ENCODE measurements around the gene TMEM9.

The TMEM9 gene

DNA sequence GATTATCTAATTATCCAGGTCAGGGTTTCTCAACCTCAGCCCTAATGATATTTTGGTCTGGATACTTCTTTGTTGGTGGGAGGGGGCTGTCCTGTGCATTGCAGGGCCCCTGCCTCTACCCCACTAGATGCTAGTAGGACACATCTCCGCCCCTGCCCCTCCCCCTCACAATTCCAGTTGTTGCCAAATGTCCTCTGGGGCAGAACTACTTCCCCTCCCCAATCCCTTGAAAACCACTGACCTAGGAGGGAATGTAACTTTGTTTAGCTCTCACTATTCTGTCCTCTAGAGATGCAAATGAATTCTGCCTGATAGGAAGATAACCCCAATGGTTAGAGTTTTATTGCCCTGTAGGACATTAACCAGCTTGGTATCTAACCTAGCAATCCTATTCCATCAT is 50.1 kb downstream of the TMEM9 start:
- Histone ChIP-seq H3K4me3 (no peak overlapping the region), H3K27ac (no peak overlapping the region), H3K9ac (ENCODE audit: insufficient read length) (no peak overlapping the region), H3K36me3 (ENCODE audit: insufficient read depth, low read length) (no peaks in the 10 kb centered on the region), H3K9me3 (ENCODE audit: low read depth, low read length) (no peaks in the 10 kb centered on the region)
- no peak for TF ChIP-seq EZH2 (IDR thresholded peaks at IDR 0.05)
- TF ChIP-seq POLR2AphosphoS5 (IDR thresholded peaks at IDR 0.05; ENCODE audit: borderline replicate concordance, low read depth, low read length), result no peak
- no peak for TF ChIP-seq FOXP2 (optimal IDR thresholded peaks at IDR 0.05; ENCODE audit: control extremely low read depth, extremely low read length, insufficient read depth)
- DNase-seq (ENCODE audit: low read depth, low spot score), result no peak

DNA sequence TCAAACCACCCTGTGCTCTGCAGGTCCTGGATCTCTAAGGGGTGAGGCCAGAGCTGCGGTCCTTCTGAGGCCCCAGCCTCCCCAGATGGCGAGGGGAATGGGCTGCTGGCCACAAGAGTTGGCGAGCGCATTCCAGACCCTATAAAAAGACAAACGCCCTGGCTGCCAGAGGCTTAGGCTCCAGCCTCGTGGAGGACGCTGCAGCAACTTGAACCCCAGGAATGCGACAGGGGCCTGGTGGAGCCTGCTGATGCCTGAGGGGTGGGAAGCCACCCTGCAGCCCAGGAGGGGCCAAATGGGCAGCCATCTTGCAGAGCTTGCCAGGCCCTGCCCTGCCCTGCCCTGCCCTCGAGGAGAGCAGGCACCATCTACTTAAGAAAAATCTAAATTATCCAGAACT is 50.6 kb downstream of the TMEM9 start:
- no peak overlapping the region for H3K27ac ChIP-seq
- no peak for TF ChIP-seq FOXP2 (optimal IDR thresholded peaks at IDR 0.05; ENCODE audit: control extremely low read depth, extremely low read length, insufficient read depth)
- TF ChIP-seq EZH2 (IDR thresholded peaks at IDR 0.05), result no peak
- no peak for TF ChIP-seq POLR2AphosphoS5 (IDR thresholded peaks at IDR 0.05; ENCODE audit: borderline replicate concordance, low read depth, low read length)
- no peak overlapping the region for H3K9ac ChIP-seq (ENCODE audit: insufficient read length)
- no peak for DNase-seq (ENCODE audit: low read depth, low spot score)
- H3K9me3 ChIP-seq (ENCODE audit: low read depth, low read length), result no peaks in the 10 kb centered on the region
- H3K4me3 ChIP-seq, result no peak overlapping the region
- H3K36me3 ChIP-seq (ENCODE audit: insufficient read depth, low read length), result no peaks in the 10 kb centered on the region

DNA sequence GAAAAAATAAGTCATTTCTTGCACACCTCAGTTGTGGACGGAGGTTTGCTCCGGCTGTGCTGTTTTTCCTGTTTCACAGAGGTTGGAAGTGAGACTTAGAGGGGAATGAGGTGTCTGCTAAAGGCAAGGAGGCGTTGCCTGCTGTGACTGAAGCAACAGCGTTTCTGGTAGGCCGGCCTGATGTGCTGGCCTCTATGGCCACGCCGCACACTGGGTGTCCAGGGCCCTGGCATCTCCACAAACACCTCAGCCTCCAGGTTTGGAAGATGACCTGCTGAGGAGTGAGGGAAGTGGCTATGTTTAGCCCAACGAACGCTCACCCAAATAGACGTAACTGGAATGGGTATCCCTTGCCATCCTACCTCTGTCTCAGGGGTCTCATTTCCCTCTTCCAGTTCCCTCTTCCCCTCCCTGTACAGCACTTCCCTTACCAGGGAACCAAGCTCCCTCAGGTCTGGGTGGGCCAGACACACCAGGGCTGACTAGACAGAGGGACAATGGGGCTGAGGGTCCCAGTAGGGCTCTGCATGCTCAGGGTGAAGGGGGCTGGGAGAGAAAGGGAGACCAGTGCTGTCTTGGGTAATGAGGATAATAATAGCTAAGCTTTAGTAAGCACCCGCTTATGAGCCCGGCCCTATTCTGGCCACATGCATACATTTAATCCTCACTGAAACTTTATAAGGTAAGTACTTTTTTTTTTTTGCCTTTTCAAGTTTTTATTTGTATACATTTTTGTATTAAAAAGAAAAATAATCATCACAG is 53.9 kb downstream of the TMEM9 start:
- no peak overlapping the region for H3K9ac ChIP-seq (ENCODE audit: insufficient read length)
- no peak overlapping the region for H3K27ac ChIP-seq
- H3K9me3 ChIP-seq (ENCODE audit: low read depth, low read length), result no peaks in the 10 kb centered on the region
- H3K4me3 ChIP-seq, result no peak overlapping the region
- no peak for TF ChIP-seq EZH2 (IDR thresholded peaks at IDR 0.05)
- TF ChIP-seq FOXP2 (optimal IDR thresholded peaks at IDR 0.05; ENCODE audit: control extremely low read depth, extremely low read length, insufficient read depth), result no peak
- TF ChIP-seq POLR2AphosphoS5 (IDR thresholded peaks at IDR 0.05; ENCODE audit: borderline replicate concordance, low read depth, low read length), result no peak
- H3K36me3 ChIP-seq (ENCODE audit: insufficient read depth, low read length), result no peaks in the 10 kb centered on the region
- DNase-seq (ENCODE audit: low read depth, low spot score), result no peak

DNA sequence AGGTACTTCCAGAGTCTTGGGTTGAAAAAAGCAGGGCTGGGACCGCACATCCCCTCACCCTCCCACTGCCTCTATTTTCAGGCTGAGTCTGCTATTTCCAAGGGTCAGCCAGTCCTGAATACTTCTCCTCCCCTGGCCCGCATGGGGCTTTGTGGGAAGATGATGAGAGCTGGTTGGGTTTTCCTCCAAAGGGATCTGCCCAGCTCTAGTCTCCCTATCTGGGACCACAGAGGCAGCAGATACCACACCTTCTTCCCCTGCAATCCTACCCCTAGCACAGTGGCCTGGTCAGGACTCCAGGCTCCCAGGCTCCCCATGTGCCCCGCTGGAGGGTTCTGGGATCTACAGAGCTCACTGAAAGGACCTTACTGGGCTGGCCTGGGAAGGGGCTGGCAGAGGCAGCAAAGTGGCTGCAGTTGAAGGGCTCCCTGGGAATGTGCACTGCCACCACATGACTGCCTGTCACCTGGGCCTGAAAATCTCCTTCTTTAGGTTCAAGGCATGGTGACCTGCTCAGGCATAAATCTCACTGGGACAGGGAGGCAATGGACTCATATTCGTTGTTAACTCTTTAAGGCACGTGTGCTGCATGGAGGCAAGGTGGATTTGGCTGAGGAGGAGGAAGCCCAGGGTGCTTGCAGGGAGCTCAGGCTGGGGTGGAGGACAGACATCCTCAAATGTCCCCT is 55.1 kb downstream of the TMEM9 start:
- no peak overlapping the region for H3K4me3 ChIP-seq
- DNase-seq (ENCODE audit: low read depth, low spot score), result no peak
- TF ChIP-seq POLR2AphosphoS5 (IDR thresholded peaks at IDR 0.05; ENCODE audit: borderline replicate concordance, low read depth, low read length) (no peak), FOXP2 (optimal IDR thresholded peaks at IDR 0.05; ENCODE audit: control extremely low read depth, extremely low read length, insufficient read depth) (no peak), EZH2 (IDR thresholded peaks at IDR 0.05) (no peak)

DNA sequence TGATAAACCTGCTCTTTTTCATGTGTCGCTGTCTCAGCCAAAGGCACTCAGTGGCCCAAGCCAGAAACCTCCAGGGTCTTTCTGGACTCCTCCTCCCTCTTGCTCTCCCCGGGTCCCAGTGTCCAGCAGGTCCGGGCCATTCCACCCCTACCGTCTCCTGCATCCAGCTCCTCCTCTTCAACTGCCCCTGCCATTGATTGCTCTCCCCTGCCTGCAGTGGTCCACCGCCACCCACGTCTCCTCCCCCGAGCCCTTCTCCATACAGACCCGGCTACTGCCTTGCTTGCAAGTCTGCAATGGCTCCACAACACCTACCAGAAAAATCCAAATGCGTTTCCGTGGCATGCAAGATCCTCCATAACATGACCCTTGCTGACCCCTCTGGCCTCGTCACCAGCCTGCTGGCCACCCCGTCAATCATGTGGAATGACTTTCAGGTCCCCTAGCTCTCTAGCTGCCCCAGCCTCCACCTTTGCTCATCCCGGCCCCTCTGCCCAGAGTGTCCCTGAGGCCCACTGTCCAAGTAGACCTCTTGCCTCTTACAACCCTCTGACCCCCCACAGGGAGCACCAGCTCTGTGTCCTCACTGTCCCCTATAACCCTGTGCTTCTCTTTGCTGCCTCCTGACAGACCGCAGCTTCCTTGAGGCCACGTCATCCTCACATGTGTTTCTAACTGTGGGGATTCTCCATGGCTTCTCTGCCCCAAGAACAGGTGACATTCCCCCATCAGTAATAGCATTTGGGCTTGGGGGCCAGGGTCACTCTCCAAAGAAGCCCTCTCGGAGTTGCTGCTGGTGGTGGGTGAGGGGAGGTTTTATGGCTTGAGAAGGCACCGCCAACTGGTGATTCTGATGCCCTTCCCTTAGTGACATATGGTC is 57.1 kb downstream of the TMEM9 start:
- no peak for TF ChIP-seq POLR2AphosphoS5 (IDR thresholded peaks at IDR 0.05; ENCODE audit: borderline replicate concordance, low read depth, low read length)
- TF ChIP-seq FOXP2 (optimal IDR thresholded peaks at IDR 0.05; ENCODE audit: control extremely low read depth, extremely low read length, insufficient read depth), result no peak
- TF ChIP-seq EZH2 (IDR thresholded peaks at IDR 0.05), result no peak
- H3K9me3 ChIP-seq (ENCODE audit: low read depth, low read length), result no peaks in the 10 kb centered on the region
- no peak overlapping the region for H3K4me3 ChIP-seq
- H3K36me3 ChIP-seq (ENCODE audit: insufficient read depth, low read length), result no peaks in the 10 kb centered on the region
- no peak for DNase-seq (ENCODE audit: low read depth, low spot score)
- H3K27ac ChIP-seq, result no peak overlapping the region
- no peak overlapping the region for H3K9ac ChIP-seq (ENCODE audit: insufficient read length)

More for the DNA sequence above, 55.1 kb downstream of the TMEM9 start:
- no peaks in the 10 kb centered on the region for H3K9me3 ChIP-seq (ENCODE audit: low read depth, low read length)
- no peak overlapping the region for H3K27ac ChIP-seq
- H3K36me3 ChIP-seq (ENCODE audit: insufficient read depth, low read length), result no peaks in the 10 kb centered on the region
- H3K9ac ChIP-seq (ENCODE audit: insufficient read length), result no peak overlapping the region

DNA sequence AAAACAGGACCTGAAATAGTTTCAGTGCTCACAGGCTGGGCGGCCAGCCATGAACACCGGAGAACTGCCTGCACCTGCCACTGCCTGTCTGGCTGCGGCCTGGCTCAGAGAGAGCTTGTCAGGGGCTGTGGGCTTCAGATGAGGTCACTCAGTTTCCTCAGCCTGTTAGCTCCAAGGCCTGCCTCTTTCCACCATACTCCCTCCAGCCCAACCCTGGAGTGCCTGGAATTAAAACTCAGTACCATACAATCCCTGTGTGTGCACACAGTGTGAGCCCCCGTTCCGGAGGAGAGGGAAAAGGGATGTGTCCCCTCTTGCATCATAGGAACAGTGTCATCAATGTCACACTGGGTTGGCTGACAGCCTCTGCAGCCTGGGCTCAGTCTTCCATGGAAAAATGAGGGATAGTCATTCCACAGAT is 58.2 kb downstream of the TMEM9 start:
- no peak for DNase-seq (ENCODE audit: low read depth, low spot score)
- TF ChIP-seq POLR2AphosphoS5 (IDR thresholded peaks at IDR 0.05; ENCODE audit: borderline replicate concordance, low read depth, low read length), result no peak
- Histone ChIP-seq H3K27ac (no peak overlapping the region), H3K36me3 (ENCODE audit: insufficient read depth, low read length) (no peaks in the 10 kb centered on the region), H3K4me3 (no peak overlapping the region), H3K9ac (ENCODE audit: insufficient read length) (no peak overlapping the region), H3K9me3 (ENCODE audit: low read depth, low read length) (no peaks in the 10 kb centered on the region)

DNA sequence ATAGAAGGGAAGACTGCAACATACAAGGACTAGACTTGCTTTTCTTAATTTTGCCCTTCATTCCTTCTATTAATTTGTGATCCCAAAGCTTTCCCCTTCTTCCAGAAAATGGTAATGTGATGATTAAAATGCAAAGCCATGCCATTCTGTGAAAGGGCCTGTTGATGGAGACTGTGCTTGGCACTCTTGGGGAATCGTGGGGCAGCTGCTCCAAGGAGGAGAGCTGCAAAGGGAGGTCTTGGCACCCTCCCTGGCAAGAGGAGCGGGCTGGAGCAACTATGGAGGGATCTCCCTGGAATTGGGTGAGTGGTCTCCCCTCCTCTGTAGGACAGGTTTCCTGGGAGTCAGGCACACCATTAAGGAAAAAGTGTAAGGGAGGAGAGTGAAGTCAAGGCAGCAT is 58.7 kb downstream of the TMEM9 start:
- H3K27ac ChIP-seq, result no peak overlapping the region
- H3K9ac ChIP-seq (ENCODE audit: insufficient read length), result no peak overlapping the region
- DNase-seq (ENCODE audit: low read depth, low spot score), result no peak
- TF ChIP-seq FOXP2 (optimal IDR thresholded peaks at IDR 0.05; ENCODE audit: control extremely low read depth, extremely low read length, insufficient read depth) (no peak), EZH2 (IDR thresholded peaks at IDR 0.05) (no peak), POLR2AphosphoS5 (IDR thresholded peaks at IDR 0.05; ENCODE audit: borderline replicate concordance, low read depth, low read length) (no peak)
- no peaks in the 10 kb centered on the region for H3K36me3 ChIP-seq (ENCODE audit: insufficient read depth, low read length)
- H3K4me3 ChIP-seq, result no peak overlapping the region
- H3K9me3 ChIP-seq (ENCODE audit: low read depth, low read length), result no peaks in the 10 kb centered on the region

DNA sequence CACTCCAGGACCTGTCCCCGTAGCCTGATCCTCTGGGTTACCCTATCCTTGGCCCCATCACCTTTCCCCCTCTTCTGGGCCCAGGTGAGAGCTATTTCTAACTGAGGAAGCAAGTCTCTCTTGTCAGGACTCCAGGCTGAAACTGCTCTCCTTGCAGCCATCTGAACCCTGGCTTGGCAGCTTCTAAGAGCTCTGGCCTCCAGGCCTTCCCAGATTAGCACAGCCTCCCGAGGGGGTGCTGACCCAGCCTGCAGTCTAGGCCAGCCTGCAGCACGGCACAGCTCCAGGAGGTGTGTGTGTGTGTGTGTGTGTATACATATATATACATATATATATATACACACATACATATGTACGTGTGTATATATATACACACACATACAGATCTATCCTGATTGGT is 59.4 kb downstream of the TMEM9 start:
- H3K9me3 ChIP-seq (ENCODE audit: low read depth, low read length), result no peaks in the 10 kb centered on the region
- H3K9ac ChIP-seq (ENCODE audit: insufficient read length), result no peak overlapping the region
- H3K27ac ChIP-seq, result no peak overlapping the region
- DNase-seq (ENCODE audit: low read depth, low spot score), result no peak
- H3K4me3 ChIP-seq, result no peak overlapping the region
- TF ChIP-seq FOXP2 (optimal IDR thresholded peaks at IDR 0.05; ENCODE audit: control extremely low read depth, extremely low read length, insufficient read depth), result no peak
- TF ChIP-seq EZH2 (IDR thresholded peaks at IDR 0.05), result no peak
- TF ChIP-seq POLR2AphosphoS5 (IDR thresholded peaks at IDR 0.05; ENCODE audit: borderline replicate concordance, low read depth, low read length), result no peak
- no peaks in the 10 kb centered on the region for H3K36me3 ChIP-seq (ENCODE audit: insufficient read depth, low read length)

All from SK-N-MC (cell line).